ENCODE measurements around the gene CAMTA1.

The CAMTA1 gene

DNA sequence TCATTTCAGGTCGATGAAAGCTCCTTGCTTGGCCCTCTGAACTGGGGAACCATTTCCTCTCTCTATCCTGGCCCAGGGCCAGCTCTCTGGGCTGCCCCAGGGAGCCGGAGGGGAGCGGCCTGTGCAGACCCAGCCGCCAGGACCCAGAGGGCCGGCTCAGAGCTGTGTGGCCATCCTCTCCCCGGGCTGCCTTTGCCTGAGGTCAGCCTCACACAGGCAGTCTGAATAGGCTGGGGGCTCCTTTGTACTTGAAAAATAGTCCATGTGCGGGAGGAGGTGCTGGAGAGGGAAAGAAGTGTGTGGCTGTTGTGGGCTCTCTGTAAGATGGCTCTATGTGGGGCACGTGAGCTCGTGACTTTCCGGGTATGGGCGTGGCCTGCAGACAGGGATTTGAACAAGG is 710.7 kb downstream of the CAMTA1 start:
- DNase-seq, result no peak

DNA sequence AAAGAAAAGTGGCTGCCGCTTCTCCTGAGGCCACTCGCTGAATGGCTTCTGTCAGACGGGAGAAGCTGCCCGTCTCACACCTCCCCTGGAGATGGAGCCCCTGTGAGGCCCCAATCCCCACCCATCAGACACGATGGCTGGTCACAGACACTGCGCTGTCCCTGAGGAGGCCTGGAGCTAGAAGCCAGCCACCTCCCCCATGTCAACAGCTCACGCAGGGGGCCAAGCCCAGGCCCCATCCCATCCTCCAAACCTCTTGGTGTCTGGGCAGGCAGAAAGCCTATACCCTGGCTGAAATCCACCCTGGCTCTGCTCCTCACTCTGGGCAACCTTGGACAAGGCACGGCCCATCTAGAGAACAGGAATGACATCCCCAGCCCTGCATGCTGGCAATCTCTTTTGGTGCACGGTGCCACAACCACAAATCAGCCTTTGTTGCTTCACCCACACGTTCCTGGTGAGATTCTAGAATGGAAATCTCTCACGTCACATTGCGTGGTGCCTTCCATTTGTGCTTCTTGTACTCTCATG is 711.9 kb downstream of the CAMTA1 start:
- DNase-seq, result no peak

DNA sequence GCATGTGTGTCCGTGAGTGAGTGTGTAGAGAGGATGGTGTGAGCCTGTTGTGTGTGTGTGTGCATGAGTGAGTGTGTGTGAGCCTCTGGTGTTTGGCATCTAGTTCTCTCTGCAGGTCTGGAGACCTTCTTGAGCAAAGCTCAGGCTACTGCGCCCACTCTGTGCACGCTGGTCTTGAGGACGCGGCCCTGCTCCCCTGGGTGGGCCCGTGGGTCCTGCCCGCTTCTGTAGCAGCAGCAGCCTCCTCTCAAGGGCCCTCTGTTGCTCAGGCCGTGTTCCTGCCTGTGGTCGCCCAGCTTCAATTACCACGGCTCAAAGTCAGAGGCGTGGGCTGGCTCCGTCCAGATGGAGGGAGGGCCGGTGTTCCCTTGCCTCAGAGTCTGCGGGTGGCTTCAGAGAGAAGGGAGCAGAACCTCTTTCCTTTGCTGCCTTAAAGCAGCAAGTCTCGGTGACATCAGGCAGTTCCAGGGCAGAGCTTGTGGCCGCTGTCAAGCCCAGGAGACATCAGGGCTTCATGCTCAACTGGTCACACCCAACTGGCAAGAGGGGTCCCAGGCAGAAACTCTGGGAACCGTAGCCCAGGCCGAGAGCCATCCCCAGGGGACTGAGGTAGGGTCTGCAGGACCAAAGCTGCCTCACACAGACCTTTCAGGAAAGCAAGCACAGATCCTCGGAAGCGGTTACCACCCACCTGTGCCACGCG is 715.3 kb downstream of the CAMTA1 start:
- DNase-seq, result no peak

DNA sequence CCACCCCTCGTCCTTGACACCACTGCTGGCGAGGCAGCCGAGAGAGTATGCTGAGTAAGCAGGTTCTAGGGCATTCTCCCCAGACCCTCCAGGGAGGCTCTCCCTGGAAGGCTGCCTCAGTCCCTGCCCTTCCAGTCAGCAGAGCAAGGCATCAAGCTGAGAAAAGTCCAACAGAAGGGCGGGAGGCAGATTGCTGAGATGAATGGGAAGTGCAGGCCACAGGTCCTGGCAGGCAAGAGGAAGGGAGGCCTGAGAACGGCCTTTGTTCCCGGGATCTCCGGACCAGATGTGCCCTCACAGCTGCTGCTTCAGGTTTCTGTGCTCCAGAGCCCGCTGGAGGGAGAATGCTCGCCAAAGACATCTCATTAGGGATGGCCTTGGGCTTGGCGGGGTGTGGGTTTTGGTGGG is 715.8 kb downstream of the CAMTA1 start:
- no peak for DNase-seq

DNA sequence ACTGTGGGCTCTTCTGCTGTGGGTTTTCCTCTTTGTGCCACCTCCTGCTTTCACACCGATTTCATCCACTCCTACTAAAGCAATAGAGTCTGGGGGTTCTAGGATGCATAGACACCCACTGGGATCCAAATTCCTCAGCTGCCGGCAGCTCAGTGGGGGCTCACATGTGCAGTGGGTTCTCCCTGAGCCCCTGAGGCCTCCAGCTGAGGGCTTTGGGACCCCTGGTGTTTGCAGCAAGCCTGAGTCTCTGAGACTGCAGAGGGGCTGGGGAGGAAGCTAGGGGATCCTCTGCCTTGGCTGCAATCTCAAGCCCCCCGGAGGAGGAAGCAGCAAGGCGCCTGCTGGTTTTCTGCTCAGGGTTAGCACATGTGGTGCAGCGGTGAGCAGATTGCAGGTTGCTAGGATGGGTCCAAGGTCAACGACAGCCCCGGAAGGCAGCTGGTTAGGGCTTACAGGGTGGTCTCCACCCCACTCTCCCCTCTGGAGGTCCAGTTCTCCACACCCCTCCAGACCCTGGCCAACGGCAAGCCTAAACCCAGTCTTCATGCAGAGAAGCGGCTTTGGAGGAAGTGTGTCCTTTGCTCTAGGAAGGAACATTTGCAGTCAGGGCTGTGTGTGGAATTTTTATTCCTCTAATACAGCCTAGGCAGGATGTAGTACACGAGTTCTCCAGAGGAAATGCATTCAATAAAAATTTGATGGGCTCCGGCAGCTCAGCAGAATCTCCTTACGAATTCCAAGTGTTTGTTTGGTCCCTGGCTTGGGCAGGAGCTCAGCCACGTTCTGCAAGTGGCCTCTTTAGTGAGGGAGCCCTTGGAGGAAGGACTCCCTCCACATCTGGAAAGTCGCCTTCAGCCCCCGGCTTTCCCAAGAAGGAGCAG is 716.7 kb downstream of the CAMTA1 start:
- DNase-seq, result no peak

DNA sequence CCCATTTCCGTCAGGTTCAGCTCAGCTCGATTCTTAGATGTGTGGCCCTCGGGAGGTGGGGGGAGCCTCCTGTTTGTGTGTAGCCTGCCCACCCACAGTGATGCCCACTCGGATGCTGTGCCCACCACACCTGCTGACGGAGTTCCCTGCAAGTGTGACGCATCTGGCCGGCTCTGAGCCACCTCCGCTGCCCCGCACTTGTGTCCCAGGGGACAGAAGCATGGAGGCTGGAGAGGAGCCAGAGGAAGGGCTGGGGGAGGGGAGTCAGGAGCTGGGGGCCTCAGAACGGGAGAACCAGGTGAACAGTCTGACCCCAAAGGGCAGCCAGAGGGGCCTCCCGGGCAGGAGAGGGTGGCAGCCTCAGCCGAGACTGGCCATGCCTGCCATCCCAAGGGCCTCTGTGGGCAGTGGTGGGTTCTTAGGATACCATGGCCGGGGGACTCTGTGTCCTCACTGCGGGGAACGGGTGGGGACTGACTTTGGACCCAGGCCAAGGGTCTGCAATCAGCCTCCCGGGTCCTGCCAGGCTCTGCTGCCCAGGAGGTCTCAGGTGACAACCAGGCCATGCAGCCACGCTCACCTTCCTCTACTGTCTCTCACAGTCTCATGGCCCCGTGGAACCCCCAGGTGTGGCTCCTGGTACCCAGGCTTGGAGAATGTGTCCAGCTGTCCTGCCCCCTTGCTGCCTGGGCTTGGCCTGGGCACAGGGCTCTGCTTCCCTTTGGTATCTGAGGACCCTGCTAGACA is 718.6 kb downstream of the CAMTA1 start:
- DNase-seq, result no peak

DNA sequence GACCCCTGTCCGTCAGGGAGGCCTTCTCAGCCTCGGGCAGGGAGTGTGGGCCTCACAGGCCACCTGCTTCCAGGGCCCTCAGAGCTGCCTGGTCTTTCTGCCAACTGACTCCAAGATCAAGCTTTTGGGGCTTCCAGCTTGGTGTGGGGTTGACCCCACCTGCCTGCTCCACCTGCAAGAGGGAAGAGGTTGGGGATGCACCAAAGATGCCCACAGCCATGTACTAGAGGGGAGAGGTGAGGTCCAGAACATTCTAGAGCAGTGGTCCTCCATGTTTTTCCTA is 719.1 kb downstream of the CAMTA1 start:
- no peak for DNase-seq

DNA sequence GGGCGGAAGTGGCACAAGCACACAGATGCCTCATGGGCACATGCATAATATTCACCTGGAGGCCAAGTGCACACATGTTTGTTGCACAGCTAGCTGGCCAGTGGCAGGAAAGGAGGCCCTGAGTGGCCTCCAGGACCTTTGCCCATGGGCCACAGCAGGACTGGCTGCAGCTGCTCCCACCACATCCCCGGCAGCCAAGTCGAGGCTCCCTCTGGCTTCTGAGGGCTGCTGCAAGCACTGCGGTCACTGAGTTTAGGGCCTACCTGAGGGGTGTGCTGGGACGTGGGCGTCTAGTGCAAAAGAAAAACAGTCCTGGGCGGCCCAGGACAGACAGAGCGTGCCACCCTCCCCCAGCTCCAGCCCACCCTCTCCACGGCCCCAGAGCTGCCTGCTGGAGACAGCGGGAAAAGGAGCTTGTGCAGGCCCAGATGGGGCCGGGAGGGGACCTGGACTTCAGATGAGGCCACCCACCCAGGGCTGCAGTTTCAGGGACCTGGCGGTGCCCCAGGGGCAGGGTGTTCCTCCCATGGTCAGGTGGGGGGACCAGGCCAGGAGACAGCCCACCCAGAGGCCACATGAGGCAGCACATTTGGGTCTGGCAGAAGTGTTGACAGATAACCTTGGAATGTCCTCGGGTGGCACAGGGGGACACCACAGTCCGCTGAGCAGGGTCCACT is 720.0 kb downstream of the CAMTA1 start:
- DNase-seq, result no peak

DNA sequence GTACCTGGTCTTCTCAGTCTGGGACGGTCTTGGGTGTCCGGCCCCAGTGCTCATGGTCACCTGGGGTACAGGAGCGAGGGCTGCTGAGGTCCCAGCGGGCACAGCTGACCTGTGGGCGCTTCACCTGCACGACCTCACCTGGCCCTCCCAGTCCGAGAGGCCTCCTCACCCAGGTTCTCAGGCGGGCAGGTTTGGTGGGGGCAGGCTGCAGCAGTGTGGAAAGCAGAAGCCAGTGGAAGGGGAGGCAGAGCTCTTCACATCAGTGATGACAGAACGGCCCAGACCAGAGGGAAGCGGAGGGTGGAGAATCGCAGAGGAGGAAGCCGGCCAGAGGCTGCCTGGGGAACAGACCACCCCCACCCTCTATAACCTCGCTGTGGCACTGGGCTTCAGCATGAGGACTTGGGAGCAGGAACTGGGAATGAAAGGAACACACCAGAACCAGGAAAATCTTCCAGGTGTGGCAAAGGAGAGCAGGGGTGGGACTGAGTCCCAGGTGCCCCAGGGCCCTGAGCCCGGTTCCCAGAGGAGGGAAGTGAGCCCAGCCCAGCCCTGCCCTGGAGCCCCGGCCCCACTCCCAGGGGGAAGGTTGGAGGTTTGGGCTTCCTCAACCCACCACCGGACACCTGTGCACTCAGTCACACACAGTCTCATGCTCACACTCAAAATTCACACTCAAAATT is 720.7 kb downstream of the CAMTA1 start:
- DNase-seq, result no peak

DNA sequence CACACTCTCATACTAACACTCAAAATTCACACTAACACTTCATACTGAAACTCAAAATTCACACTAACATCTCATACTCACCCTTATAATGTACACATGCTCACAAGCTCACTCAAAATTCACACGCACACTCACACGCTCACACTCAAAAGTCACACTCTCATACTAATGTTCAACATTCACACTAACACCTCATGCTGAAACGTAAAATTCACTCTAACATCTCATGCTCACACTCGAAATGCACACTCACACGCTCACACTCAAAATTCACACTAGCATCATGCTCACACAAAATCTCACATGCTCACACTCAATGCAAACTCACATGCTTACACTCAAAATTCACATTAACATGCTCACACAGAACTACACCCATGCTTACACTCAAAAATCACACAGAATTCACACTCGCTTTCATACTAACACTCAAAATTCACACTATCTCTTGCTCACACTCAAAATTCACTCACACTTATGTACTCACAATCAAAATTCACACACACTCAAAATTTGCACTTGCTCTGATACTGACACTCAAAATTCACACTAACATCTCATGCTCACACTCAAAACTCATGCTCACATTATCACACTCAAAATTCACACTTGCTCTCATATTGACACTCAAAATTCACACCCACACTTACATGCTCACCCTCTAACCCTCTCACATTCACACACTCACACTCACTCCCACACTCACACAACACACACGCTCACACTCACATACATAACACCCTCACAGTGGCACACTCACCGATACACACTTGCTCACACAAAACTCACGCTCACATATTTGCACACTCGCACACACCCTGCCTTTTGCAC is 721.4 kb downstream of the CAMTA1 start:
- no peak for DNase-seq

DNA sequence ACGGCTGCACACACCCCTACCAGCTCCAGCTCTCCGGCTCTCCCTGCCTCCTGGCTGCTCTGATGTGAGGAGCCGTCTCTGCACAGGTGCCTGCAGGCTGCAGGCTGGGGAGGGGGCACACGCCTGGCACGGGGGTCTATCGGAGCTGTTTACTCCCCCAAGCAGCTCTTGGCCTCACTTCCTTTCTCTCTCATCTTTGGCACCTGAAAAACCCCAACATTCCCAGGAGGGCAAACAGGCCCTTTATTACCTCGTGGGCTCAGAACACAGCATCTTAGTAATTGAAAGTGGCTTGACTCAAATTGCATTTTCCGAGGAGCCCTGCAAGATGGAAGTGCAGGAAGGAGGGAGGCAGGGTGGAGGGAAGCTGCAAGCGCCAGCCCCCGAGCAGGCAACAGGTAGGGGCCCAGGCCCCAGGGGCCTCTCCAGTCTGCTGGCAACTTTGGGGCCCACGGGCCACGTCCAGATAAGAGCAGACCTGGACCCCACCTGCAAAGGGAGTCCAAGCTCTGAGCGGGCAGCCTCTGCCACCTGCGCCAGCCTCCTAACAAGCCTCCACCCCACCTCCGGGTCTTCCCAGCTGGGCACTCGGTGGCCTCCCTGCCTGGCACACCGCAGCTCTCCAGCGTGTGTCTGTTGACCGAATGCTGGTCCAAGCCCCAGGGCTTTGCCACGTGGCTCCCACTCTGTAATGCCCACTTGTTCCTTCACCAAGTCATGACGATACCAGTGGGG is 722.2 kb downstream of the CAMTA1 start:
- no peak for DNase-seq

DNA sequence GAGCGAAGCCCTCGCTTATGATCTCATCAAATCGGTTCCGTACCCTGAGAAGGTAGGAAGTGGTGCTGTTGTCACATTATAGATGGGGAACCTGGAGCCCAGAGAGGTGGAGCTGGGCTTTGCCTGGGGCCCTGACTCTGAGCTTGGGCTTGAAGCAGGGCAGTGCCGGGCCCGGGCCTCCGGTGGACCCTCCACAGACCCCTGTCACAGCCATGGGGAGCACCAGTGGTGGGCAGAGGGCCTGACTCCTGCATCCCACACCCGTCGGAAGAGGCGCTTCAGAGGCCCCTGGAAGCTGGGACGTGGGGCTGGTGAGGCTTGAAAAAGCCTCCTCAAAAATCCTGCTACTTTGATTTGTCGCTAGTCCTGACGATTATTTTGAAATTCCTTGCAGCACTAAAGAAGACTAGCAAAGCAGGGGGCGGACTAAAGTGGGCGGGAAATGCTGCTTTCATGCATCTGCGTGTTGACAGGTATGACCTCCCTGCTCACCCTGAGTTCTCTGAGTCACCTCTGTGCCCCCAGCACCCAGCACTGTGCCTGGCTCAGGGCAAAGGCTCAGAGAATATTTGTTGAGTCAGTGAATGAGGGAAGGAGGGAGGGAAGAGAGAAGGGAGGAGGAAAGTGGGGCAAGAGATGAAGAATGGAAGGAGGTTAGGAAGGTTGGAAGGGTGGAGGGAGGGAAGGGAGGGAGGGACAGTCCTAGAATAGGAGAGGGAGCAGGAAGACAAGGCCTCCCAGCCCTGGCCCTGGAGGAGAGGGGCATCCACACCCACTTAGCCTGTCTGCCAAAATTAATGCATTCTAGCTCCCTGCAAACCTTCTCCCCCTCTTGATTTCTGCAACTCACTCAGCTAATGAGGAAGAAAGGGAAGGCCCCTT is 723.0 kb downstream of the CAMTA1 start:
- no peak for DNase-seq

DNA sequence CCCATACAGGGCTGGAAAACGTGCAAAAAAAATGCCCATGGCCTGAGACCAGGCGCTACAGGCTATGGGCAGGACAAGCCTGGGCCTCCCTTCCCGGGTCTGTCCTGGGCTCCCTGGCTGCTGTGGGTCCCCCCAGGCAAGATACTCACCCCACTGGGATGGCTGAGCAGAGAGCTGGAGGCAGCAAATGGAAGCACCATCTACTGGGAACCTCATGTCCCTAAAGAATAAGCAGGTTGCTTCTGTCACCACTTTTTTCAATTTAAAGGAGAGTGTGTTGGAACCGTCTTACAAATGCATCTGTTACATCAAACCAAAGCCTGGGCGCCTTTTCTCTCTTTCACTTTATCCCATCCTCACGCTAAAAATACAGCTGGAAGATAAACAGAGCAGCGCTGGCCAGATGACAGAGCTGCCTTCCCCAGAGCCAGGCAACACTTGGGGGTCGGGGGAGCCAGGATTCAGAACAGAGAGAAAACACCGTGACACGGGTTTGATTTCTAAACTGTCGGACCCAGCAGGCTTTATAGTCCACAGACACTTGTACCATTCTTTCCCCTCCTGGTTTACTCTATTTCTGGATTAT is 723.8 kb downstream of the CAMTA1 start:
- no peak for DNase-seq

DNA sequence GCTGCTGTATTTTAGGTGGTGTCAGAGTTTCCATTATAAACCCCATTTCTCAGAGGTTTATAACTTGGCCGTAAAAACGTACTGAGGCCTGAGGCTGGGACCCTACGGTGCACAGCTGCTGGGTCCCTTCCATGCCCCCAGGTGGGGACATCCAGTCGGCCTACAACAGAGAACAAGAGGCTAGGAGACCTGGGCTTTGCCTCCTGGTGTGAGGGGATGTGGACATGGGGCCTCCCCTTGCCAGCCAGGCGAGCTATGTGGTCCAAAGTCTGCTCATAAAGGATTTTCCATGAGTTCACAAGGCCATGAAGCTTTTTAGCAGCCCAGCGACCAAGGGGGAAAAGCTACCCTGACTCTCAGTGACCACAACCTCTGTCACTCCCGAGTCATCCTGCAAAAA is 724.3 kb downstream of the CAMTA1 start:
- DNase-seq, result no peak

DNA sequence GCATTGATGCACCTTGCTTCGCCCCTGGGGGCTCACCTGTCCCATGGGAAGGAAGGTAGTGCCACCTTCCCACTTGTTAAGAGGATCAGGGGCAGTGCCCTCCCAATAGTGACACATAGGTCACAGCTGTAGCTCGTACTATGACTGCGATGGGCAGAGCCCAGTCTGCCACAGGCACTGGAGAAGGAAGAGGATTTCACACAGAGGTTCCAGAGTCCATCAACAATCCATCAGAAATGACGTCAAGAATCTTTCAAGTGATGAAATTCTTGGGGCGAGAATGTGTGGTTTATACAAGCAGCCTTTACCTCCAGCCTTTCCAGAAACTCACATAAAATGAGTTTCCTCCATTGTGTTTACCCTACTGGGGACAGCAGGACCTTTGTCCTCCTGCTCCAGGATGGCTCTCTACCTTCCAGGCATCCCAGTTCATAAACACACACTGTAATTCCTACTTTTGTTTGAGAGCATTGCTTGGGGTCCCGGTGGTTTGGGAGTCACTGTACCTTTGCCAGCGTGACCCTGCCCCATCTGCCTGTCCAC is 725.2 kb downstream of the CAMTA1 start:
- DNase-seq, result no peak

DNA sequence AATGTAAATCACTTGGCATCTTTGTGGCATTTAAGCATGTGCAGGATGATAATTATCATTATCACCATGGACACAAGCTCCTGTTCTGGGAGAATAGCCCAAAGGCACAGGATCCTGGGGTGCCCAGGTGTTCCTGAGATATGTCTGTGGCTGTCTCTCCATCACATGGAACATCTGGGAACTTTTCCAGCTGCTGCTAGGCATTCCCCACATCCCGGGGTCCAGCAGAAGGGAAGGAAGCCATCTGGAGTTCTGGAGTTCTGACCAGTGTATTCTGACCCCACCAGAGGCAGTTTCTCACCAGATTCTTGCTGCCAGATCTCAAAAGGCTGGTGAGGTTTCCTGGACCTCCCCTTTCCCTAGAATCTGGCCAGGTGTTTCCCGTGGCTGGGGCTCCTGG is 726.1 kb downstream of the CAMTA1 start:
- DNase-seq, result no peak

DNA sequence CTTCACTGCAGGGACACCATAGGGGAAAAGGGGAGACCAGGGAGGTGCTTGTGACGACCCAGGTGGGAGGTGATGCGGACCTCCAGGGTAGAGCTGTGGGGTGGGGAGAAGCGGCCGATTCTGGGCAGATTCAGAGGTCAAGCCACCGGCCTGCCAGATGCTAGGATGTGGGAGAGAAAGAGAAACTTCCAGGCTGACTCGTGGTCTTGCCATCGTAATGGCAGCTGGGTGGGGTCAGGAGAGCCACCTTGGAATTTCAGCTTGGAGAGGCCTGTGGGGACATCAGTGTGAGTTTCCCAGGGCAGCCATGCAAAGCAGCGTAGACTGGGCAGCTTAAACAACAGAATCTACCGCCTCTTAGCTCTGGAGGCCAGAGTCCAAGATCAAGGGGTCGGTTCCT is 727.8 kb downstream of the CAMTA1 start:
- no peak for DNase-seq

DNA sequence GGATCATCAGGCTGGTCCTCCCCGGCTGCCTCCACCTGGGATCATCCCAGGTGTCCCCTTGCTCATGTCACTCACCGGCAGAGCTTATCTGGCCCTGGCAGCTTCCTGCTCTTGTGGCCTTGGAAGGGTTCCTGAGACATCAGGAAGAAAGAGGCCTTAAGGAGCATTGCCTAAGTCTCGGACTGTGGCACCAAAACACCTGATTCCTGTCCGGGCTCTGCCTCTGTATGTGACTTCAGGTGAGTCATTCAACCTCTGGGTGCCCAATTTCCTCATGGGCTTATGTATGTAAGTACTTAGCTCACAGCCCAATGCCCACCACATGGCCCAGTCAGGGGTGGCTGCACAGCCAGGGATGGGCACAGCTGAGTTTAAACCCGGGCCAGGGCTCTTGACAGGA is 729.9 kb downstream of the CAMTA1 start:
- DNase-seq, result no peak

DNA sequence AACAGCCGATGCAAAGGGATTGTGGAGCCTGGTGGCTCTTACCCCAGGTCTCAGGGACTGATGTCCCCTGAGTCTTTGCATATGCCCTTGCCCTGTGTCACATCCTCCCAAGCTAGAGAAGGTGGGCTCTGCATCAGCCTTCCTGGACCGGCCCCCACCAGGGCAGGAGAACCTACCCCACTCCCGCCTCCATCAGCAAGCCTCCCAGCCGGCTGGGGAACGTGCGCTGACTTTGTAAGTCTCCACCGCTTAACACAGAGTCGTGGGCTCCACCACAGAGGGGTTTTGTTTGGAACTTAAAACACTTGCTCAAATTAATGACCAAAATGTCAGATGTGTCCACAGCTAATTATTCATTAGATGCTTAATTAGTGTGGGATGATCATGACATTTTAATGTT is 730.6 kb downstream of the CAMTA1 start:
- no peak for DNase-seq
